Right ventricle myocardium superior (tissue), 1 donor: Measurements from ENCODE around the gene SPNS1. TPM values are rescaled to one million over a fixed set of nuclear protein-coding genes. Genes with fewer than 3 reads are reported as not detected.

Experiments used
- ATAC-seq: fragments of 200-7000 bp; cut with Tn5 transposase; one replicate; pipeline ENCODE4 v1.9.1; 2020; ENCODE audit warnings: mild to moderate bottlenecking; ENCODE audit not compliant: poor library complexity
- DNase-seq: peaks from one replicate; pipeline ENCODE4 v3.0.0-alpha.2; 2020
- intact Hi-C: fragments of 100-400 bp; cut with DNase I; formaldehyde crosslinking; loops from one replicate; pipeline ENCODE4 v1.11.2; 2022
- total RNA-seq: library from RNA; stranded (reverse); fragmentation: NEBNext Ultra II Directional; extraction: Animal tissue kit (Norgen Biotek cat#: 25700); gene quantifications from one replicate; pipeline ENCODE4 v1.2.1, GENCODE V29; 2021
- donor health status: DM: no; HTN: yes; CAD: no; lungs with severe emphysema.

The SPNS1 gene
- total RNA-seq, 1 donor from 2014 or later, result 15.3 TPM

- DNase-seq (no peak), ATAC-seq (no peak)
- intact Hi-C loops, result no loop called here
These were observed 38.5 kb downstream of the SPNS1 start for GRCh38 chr16:29012913-29013553.

- DNase-seq (no peak), ATAC-seq (no peak)
- intact Hi-C loops, result no loop called here
These were observed 40.0 kb downstream of the SPNS1 start for GRCh38 chr16:29014561-29015069.

- ATAC-seq (no peak), DNase-seq (no peak)
- intact Hi-C loops, result no loop called here
These were observed 47.6 kb downstream of the SPNS1 start for GRCh38 chr16:29022196-29022595.

GRCh38 chr16:29023279-29024277 lies 49.0 kb downstream of the SPNS1 start:
- intact Hi-C loops, result no loop called here
- no peak for DNase-seq
- no peak for ATAC-seq

GRCh38 chr16:29024278-29024677 lies 49.7 kb downstream of the SPNS1 start:
- DNase-seq (no peak), ATAC-seq (no peak)
- intact Hi-C loops, result no loop called here

GRCh38 chr16:29025218-29025617 lies 50.6 kb downstream of the SPNS1 start:
- no peak for DNase-seq
- ATAC-seq, result no peak
- intact Hi-C loops, result no loop called here

GRCh38 chr16:29025735-29026134 lies 51.2 kb downstream of the SPNS1 start:
- DNase-seq (no peak), ATAC-seq (no peak)
- intact Hi-C loops, result no loop called here

GRCh38 chr16:29028457-29029167 lies 54.0 kb downstream of the SPNS1 start:
- no peak for DNase-seq

GRCh38 chr16:29029168-29029994 lies 54.8 kb downstream of the SPNS1 start:
- DNase-seq, result no peak
- intact Hi-C loops, result no loop called here
- ATAC-seq, result no peak

More at GRCh38 chr16:29028457-29029167, 54.0 kb downstream of the SPNS1 start:
- ATAC-seq, result no peak
- intact Hi-C loops, result no loop called here

- no peak for ATAC-seq
- intact Hi-C loops, result no loop called here
- no peak for DNase-seq
These were observed 55.7 kb downstream of the SPNS1 start for GRCh38 chr16:29030086-29030840.

Other genes starting within 250 kb of the SPNS1 start
- 0.19 TPM for gene NPIPB9, start 223.0 kb upstream of the SPNS1 start, total RNA-seq
- 43.9 TPM for gene ATXN2L, start 151.8 kb upstream of the SPNS1 start, total RNA-seq
- 253 TPM for gene TUFM, start 128.4 kb upstream of the SPNS1 start, total RNA-seq
- gene SH2B1, start 110.9 kb upstream of the SPNS1 start, total RNA-seq, result 40.2 TPM
- gene ATP2A1, start 96.3 kb upstream of the SPNS1 start, total RNA-seq, result not detected
- 18.2 TPM for gene RABEP2, start 49.5 kb upstream of the SPNS1 start, total RNA-seq
- not detected for gene CD19, start 42.8 kb upstream of the SPNS1 start, total RNA-seq
- gene NFATC2IP, start 23.8 kb upstream of the SPNS1 start, total RNA-seq, result 15.8 TPM
- 2.4 TPM for gene LAT, start 10.3 kb downstream of the SPNS1 start, total RNA-seq